ENCODE data around the gene PARD6G.

DNA sequence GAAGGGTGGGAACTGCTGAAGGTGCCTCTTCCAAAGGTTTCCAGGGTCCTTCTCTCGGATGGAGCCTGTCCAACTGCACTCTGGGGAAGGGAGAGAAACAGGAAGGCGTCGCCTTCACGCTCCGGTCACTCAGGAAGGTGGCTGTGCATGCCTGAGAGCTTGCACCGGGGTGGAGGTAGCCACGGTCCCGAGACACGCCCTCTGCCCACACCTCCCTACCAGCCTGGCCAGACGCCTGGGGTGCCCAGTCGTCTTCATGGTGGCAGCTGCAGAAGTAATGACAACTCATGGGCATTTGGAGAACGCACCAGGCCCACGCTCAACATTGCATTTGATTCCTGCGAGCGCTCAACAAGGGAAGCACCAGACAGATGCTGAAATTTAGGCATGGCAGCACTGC is 78.3 kb downstream of the PARD6G start:
- TF ChIP-seq, protein P1, sequence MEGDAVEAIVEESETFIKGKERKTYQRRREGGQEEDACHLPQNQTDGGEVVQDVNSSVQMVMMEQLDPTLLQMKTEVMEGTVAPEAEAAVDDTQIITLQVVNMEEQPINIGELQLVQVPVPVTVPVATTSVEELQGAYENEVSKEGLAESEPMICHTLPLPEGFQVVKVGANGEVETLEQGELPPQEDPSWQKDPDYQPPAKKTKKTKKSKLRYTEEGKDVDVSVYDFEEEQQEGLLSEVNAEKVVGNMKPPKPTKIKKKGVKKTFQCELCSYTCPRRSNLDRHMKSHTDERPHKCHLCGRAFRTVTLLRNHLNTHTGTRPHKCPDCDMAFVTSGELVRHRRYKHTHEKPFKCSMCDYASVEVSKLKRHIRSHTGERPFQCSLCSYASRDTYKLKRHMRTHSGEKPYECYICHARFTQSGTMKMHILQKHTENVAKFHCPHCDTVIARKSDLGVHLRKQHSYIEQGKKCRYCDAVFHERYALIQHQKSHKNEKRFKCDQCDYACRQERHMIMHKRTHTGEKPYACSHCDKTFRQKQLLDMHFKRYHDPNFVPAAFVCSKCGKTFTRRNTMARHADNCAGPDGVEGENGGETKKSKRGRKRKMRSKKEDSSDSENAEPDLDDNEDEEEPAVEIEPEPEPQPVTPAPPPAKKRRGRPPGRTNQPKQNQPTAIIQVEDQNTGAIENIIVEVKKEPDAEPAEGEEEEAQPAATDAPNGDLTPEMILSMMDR (IDR thresholded peaks at IDR 0.05; ENCODE audit: control extremely low read depth in 1 of 3, insufficient read depth in 1 of 3, low read depth in 1 of 3, low read length in 3 of 3) = no peak
- TF ChIP-seq EP300 (IDR thresholded peaks at IDR 0.05; ENCODE audit: borderline replicate concordance in 1 of 2, low read depth in 2 of 2, low read length in 2 of 2) = no peak
- TF ChIP-seq, protein P2, sequence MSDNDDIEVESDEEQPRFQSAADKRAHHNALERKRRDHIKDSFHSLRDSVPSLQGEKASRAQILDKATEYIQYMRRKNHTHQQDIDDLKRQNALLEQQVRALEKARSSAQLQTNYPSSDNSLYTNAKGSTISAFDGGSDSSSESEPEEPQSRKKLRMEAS (IDR thresholded peaks at IDR 0.05) = no peak

Measured in H1 (cell line).